Lower leg skin (tissue), 4 donors: ENCODE results near the gene ZSWIM6. TPM values are rescaled to one million over a fixed set of nuclear protein-coding genes. Genes with fewer than 3 reads are reported as not detected.

ENCODE experiments used
- DNase-seq, 2 donors: peaks; one replicate each; pipeline ENCODE4 v3.0.0-alpha.2; 2019; ENCODE audit warnings: low spot score in 2 of 2
- H3K4me3 ChIP-seq: fragments of 200-600 bp; sonication (generic); 2 replicates; pipeline ENCODE4 v1.5.1; 2017; ENCODE audit warnings: mild to moderate bottlenecking, low read depth; ENCODE audit not compliant: poor library complexity, severe bottlenecking
- POLR2A ChIP-seq, 2 donors: fragments of 450-650 bp; IDR thresholded peaks; one replicate each; pipeline ENCODE4 v1.6.1; 2016 to 2017; ENCODE audit warnings: antibody characterized with exemption in 2 of 2, mild to moderate bottlenecking in 1 of 2, moderate library complexity in 1 of 2
- WGBS, 2 donors: methylation state at CpG; one replicate each; pipeline ENCODE4 v1.1.5; 2018; 5-methylcytosine and 5-hydroxymethylcytosine counted together
- intact Hi-C: fragments of 100-400 bp; cut with DNase I; formaldehyde crosslinking; loops from one replicate; pipeline ENCODE4 v1.15.0; 2023; ENCODE audit warnings: low total_unique reads
- total RNA-seq, 4 donors: library from RNA; depleted of rRNA; stranded (reverse); fragments of >200 nt; gene quantifications; one replicate each; pipeline ENCODE4 v1.1.0, GENCODE V29; 2016
- TF ChIP-seq, protein P1 (sequence below), 3 donors: fragments of 450-650 bp; IDR thresholded peaks; one replicate each; pipeline ENCODE4 v1.5.1; 2016; ENCODE audit warnings: antibody characterized with exemption in 3 of 3, mild to moderate bottlenecking in 3 of 3, moderate library complexity in 2 of 3

ZSWIM6 gene
- total RNA-seq, 4 donors from 2014 or later = 7.1 to 8.7 (median 8.1) TPM

GRCh38 chr5:61414806-61415205, 82.7 kb downstream of the ZSWIM6 start:
- TF ChIP-seq POLR2A (IDR thresholded peaks at IDR 0.05) = no peak
- TF ChIP-seq, protein P1, sequence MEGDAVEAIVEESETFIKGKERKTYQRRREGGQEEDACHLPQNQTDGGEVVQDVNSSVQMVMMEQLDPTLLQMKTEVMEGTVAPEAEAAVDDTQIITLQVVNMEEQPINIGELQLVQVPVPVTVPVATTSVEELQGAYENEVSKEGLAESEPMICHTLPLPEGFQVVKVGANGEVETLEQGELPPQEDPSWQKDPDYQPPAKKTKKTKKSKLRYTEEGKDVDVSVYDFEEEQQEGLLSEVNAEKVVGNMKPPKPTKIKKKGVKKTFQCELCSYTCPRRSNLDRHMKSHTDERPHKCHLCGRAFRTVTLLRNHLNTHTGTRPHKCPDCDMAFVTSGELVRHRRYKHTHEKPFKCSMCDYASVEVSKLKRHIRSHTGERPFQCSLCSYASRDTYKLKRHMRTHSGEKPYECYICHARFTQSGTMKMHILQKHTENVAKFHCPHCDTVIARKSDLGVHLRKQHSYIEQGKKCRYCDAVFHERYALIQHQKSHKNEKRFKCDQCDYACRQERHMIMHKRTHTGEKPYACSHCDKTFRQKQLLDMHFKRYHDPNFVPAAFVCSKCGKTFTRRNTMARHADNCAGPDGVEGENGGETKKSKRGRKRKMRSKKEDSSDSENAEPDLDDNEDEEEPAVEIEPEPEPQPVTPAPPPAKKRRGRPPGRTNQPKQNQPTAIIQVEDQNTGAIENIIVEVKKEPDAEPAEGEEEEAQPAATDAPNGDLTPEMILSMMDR (IDR thresholded peaks at IDR 0.05) = no peak
- no peak for DNase-seq
- 94 to 95% methylated on average over 6 of the region's 6 CpGs for WGBS, 2 donors
- H3K4me3 ChIP-seq = no peak overlapping the region
- intact Hi-C loops = no loop called here

DNA sequence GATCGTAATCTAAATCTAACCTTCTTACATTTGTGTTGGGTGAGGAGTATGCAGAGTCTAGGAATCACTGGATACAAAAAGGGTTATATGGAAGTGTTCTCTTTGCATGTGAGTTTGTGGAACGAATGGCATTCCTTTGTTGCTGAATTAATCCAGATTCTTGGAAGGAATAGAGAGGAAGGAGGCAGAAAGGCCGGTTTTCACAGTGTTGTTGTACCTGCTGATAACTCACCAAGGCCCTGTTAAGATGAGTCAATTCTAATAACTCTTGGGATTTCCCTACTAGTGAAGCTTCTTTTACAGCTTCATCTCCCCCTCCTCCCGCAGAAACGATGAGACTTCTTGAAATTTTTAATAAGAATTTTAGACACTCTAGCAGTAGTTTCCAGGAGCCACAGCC, 84.0 kb downstream of the ZSWIM6 start:
- intact Hi-C loops = no loop called here
- WGBS, 2 donors = 48 to 56% methylated on average over 5 of the region's 5 CpGs

DNA sequence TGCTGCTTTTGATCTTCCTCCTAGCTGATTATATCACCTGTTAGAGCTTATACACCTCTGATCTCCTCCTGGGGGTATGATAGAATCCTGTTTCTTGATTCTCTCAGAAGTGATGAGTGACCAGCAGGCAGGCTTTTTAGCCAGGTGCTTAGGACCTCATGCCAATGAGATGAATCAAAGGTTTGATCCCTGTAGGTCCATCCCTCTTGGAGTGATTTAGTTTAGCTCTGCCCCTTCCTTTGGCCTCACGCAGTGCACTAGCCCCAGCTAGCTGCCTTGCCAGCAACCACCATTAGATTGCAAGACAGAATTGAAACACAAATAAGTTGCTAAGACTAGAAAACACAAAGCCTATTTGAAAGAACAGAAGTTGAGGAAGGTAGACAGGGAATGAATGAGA, 84.4 kb downstream of the ZSWIM6 start:
- DNase-seq = no peak
- intact Hi-C loops = no loop called here
- WGBS, 2 donors = 82 to 92% methylated on average over 1 of the region's 1 CpG

More for the DNA sequence above, 84.0 kb downstream of the ZSWIM6 start:
- DNase-seq = no peak
- no peak overlapping the region for H3K4me3 ChIP-seq
- TF ChIP-seq, protein P1 (IDR thresholded peaks at IDR 0.05) = no peak

DNA sequence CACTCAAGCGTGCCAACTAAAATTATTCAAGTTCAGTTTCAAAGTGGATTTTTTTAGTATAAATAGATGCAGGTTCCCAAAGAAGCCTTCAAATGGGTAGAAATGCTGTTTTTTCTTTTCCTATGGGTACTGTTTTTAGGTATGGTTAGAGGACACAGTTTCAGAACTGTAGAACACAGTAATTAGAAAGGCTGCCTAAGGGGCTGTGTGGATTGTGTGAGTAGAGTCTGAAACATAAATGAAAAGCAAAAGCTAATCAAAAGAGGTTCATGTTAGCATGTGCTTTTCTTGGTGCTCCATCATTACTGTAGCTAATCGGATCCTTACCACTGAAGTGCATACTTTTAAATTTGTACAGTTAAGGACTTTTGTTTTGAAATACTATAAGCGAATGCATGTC, 85.3 kb downstream of the ZSWIM6 start:
- 85 to 89% methylated on average over 3 of the region's 3 CpGs for WGBS, 2 donors
- H3K4me3 ChIP-seq = no peak overlapping the region
- no peak for TF ChIP-seq POLR2A (IDR thresholded peaks at IDR 0.05)
- TF ChIP-seq, protein P1 (IDR thresholded peaks at IDR 0.05) = no peak
- intact Hi-C loops = no loop called here
- no peak for DNase-seq

More for the DNA sequence above, 84.4 kb downstream of the ZSWIM6 start:
- no peak overlapping the region for H3K4me3 ChIP-seq
- TF ChIP-seq POLR2A (IDR thresholded peaks at IDR 0.05) = no peak
- TF ChIP-seq, protein P1 (IDR thresholded peaks at IDR 0.05) = no peak

DNA sequence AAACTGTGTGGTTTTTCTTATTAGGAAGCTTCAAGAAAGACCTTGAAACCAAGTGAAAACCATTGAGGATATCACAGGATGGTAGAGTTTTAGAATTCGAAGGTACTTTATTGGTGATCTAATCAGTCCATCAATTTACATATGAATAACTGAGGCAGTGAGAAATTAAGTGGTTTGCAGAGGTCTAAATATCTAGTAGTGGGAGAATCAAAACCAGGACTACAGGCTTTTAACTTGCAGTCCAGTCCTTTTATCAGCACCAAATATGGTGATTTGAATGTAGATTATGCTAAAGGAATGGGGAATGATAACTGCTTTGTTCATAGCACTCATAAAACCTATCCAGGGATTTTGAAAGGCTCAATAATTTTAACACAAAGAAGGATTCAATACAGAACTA, 85.8 kb downstream of the ZSWIM6 start:
- no peak for TF ChIP-seq POLR2A (IDR thresholded peaks at IDR 0.05)
- TF ChIP-seq, protein P1 (IDR thresholded peaks at IDR 0.05) = no peak
- intact Hi-C loops = no loop called here
- DNase-seq = no peak
- whole genome bisulfite sequencing, 2 donors = 70% methylated on average over 1 of the region's 1 CpG
- no peak overlapping the region for H3K4me3 ChIP-seq

DNA sequence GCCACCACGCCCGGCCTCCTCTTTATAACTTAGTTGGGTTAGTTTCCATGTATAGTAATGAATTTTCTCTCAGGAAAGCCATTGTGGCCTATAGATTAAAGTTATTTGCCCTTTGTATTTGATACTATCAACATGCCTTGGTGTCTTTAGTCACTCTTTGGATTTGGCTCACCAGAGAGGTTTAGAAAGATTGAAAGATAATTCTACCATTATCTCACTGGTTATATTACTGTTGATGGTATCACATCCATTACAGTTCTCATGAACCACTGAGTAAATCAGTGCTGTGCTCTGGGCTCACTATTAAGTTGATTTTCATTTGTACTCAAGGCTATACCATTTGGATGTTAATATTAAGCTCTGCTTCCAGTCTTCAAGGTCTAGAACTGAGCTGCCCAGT, 87.0 kb downstream of the ZSWIM6 start:
- intact Hi-C loops = no loop called here
- no peak for TF ChIP-seq POLR2A (IDR thresholded peaks at IDR 0.05)
- TF ChIP-seq, protein P1 (IDR thresholded peaks at IDR 0.05) = no peak
- H3K4me3 ChIP-seq = no peak overlapping the region
- WGBS, 2 donors = 98 to 100% methylated on average over 2 of the region's 2 CpGs
- DNase-seq = no peak
